ENCODE data around the gene HS3ST6.
"Not testable (repeated sequence)": the region's sequence is repeated elsewhere in the genome, so short reads cannot be mapped to it uniquely, and the experiment has no call there.

HS3ST6 gene

GRCh38 chr16:1941162-1942046 is 23.2 kb upstream of the HS3ST6 start:
- Histone ChIP-seq H3K9me3 (ENCODE audit: control extremely low read depth in 1 of 5, control insufficient read depth in 4 of 5, insufficient read depth in 2 of 5, low read depth in 1 of 5, low read length in 4 of 5) (no peaks in the 10 kb centered on the region), H3K36me3 (ENCODE audit: control insufficient read depth in 4 of 4, insufficient read depth in 4 of 4, low read length in 3 of 4) (peaks cover 8 to 41% (median 25%) of the 10 kb centered on the region in 4 experiments), H3K27me3 (replicated peaks in 2 of 5; ENCODE audit: control insufficient read depth in 4 of 5, insufficient read depth in 5 of 5, low read length in 4 of 5) (no peaks in the 10 kb centered on the region), H3K4me1 (ENCODE audit: control extremely low read depth in 1 of 4, control insufficient read depth in 4 of 4, insufficient read depth in 4 of 4, low read length in 3 of 4) (peaks cover 3 to 25% (median 19%) of the 10 kb centered on the region in 4 experiments), H3K27ac (ENCODE audit: insufficient read depth in 1 of 2, low read depth in 1 of 2, low read length in 2 of 2, poor library complexity in 1 of 2, severe bottlenecking in 2 of 2) (peak overlapping the region in 1 of 2 experiments; percentile 79), H3K4me3 (ENCODE audit: control insufficient read depth in 1 of 7, extremely low read depth in 1 of 7, insufficient read depth in 4 of 7, low read depth in 2 of 7, low read length in 6 of 7) (peak overlapping the region in 6 of 7 experiments; percentile 80 to 85 (median 84))
- CTCF ChIA-PET = interaction anchor here (0.7 to 2.6 kb wide), 4 partner anchors 12 to 159 kb away, joined by 3 to 9 read pairs (median 3); partner anchors contain the start of genes NUBP2, RPS2 and SPSB3
- no peak for DNase-seq
- WGBS (ENCODE audit: insufficient coverage) = 90% methylated on average over 29 of the region's 30 CpGs
- POLR2A ChIA-PET = interaction anchor here (2.0 kb wide), 1 partner anchor 23 kb away, joined by 6 read pairs; the partner anchor contains the start of gene RPS2

DNA sequence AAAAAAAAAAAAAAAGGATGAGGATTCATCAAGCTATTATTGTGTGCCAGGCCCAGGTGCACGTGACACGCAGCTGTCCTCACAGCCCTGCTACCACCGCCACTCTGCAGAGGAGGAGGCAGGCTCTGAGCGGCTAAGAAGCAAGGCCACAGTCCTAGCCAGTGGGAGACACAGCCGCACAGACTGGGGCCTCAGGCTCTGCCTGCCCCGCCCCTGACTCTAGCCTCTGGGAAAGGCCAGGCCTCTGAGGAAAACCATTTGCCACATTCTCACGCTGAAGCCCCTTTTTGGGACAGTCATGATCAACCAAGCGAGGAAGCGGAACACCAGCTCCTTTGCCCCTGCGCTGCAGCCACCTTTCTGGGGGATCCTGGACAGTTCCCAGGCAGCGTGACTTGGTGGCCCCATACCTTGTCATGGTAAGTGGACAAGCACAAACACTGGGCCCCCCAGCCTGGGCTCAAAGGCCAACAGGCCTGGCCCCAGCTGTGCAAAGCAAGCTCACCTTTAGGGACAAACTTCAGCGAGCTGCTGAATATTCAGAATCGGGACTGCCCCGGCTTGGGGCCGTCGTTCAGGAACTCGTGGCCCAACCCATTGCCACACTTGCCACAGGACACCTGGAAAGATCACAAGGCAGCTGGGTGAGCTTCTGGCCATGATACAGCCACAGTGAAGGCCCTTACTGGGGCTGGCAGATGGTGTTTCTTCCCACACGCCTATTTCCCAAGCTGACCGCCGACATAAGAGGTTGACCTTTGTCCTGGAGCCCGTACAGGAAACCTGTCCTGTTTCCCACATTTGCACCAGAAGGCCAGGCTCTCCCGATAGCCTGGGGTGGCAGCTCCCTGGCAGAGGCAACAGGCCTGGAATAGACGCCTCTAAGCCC is 22.3 kb upstream of the HS3ST6 start:
- CTCF ChIA-PET = interaction anchor here (0.6 to 2.6 kb wide), 4 partner anchors 11 to 1745 kb away, joined by 3 to 9 read pairs (median 3); partner anchors contain the start of genes NUBP2, RPS2 and SPSB3
- no peaks in the 10 kb centered on the region for H3K27me3 ChIP-seq (replicated peaks in 2 of 5; ENCODE audit: control insufficient read depth in 4 of 5, insufficient read depth in 5 of 5, low read length in 4 of 5)
- DNase-seq = no peak
- POLR2A ChIA-PET = interaction anchor here (0.6 to 2.0 kb wide), 2 partner anchors 24 to 1923 kb away, joined by 4 to 6 read pairs; partner anchors contain the start of gene RPS2
- peaks cover 8 to 41% (median 25%) of the 10 kb centered on the region in 4 experiments for H3K36me3 ChIP-seq (ENCODE audit: control insufficient read depth in 4 of 4, insufficient read depth in 4 of 4, low read length in 3 of 4)
- no peak overlapping the region for H3K4me3 ChIP-seq (ENCODE audit: control insufficient read depth in 1 of 7, extremely low read depth in 1 of 7, insufficient read depth in 4 of 7, low read depth in 2 of 7, low read length in 6 of 7)
- 96% methylated on average over 22 of the region's 23 CpGs for WGBS (ENCODE audit: insufficient coverage)
- H3K4me1 ChIP-seq (ENCODE audit: control extremely low read depth in 1 of 4, control insufficient read depth in 4 of 4, insufficient read depth in 4 of 4, low read length in 3 of 4) = peaks cover 3 to 25% (median 19%) of the 10 kb centered on the region in 4 experiments
- H3K9me3 ChIP-seq (ENCODE audit: control extremely low read depth in 1 of 5, control insufficient read depth in 4 of 5, insufficient read depth in 2 of 5, low read depth in 1 of 5, low read length in 4 of 5) = no peaks in the 10 kb centered on the region
- H3K27ac ChIP-seq (ENCODE audit: insufficient read depth in 1 of 2, low read depth in 1 of 2, low read length in 2 of 2, poor library complexity in 1 of 2, severe bottlenecking in 2 of 2) = no peak overlapping the region

DNA sequence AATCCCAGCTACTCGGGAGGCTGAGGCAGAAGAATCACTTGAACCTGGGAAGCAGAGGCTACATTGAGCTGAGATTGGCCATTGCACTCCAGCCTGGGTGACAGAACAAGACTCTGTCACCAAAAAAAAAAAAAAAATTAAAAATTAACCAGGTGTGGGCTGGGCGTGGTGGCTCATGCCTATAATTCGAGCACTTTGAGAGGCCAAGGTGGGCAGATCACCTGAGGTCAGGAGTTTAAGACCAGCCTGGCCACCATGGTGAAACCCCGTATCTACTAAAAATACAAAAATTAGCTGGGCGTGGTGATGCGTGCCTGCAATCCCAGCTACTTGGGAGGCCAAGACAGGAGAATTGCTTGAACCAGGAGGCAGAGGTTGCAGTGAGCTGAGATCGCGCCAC is 21.6 kb upstream of the HS3ST6 start:
- H3K27me3 ChIP-seq (replicated peaks in 2 of 5; ENCODE audit: control insufficient read depth in 4 of 5, insufficient read depth in 5 of 5, low read length in 4 of 5); H3K27ac ChIP-seq (ENCODE audit: insufficient read depth in 1 of 2, low read depth in 1 of 2, low read length in 2 of 2, poor library complexity in 1 of 2, severe bottlenecking in 2 of 2); H3K9me3 ChIP-seq (ENCODE audit: control extremely low read depth in 1 of 5, control insufficient read depth in 4 of 5, insufficient read depth in 2 of 5, low read depth in 1 of 5, low read length in 4 of 5); H3K4me3 ChIP-seq (ENCODE audit: control insufficient read depth in 1 of 7, extremely low read depth in 1 of 7, insufficient read depth in 4 of 7, low read depth in 2 of 7, low read length in 6 of 7); DNase-seq: not testable (repeated sequence)
- ChIA-PET POLR2A (interaction anchor here (2.0 kb wide), 1 partner anchor 25 kb away, joined by 6 read pairs; the partner anchor contains the start of gene RPS2), CTCF (interaction anchor here (0.6 to 2.6 kb wide), 3 partner anchors 11 to 1745 kb away, joined by 3 to 9 read pairs (median 3); partner anchors contain the start of genes NUBP2 and SPSB3)
- H3K36me3 ChIP-seq (ENCODE audit: control insufficient read depth in 4 of 4, insufficient read depth in 4 of 4, low read length in 3 of 4) = peaks cover 8 to 41% (median 25%) of the 10 kb centered on the region in 4 experiments
- peaks cover 3 to 25% (median 19%) of the 10 kb centered on the region in 4 experiments for H3K4me1 ChIP-seq (ENCODE audit: control extremely low read depth in 1 of 4, control insufficient read depth in 4 of 4, insufficient read depth in 4 of 4, low read length in 3 of 4)
- 100% methylated on average over 7 of the region's 8 CpGs for WGBS (ENCODE audit: insufficient coverage)

- no peak overlapping the region for H3K27ac ChIP-seq (ENCODE audit: insufficient read depth in 1 of 2, low read depth in 1 of 2, low read length in 2 of 2, poor library complexity in 1 of 2, severe bottlenecking in 2 of 2)
- WGBS (ENCODE audit: insufficient coverage) = 98% methylated on average over 15 of the region's 17 CpGs
- ChIA-PET POLR2A (no interaction called here), CTCF (interaction anchor here (0.6 kb wide), 1 partner anchor 949 kb away, joined by 3 read pairs; no protein-coding TSS in a partner anchor)
- peaks cover 3 to 23% (median 19%) of the 10 kb centered on the region in 4 experiments for H3K4me1 ChIP-seq (ENCODE audit: control extremely low read depth in 1 of 4, control insufficient read depth in 4 of 4, insufficient read depth in 4 of 4, low read length in 3 of 4)
- H3K9me3 ChIP-seq (ENCODE audit: control extremely low read depth in 1 of 5, control insufficient read depth in 4 of 5, insufficient read depth in 2 of 5, low read depth in 1 of 5, low read length in 4 of 5) = no peaks in the 10 kb centered on the region
- peaks cover 8 to 41% (median 25%) of the 10 kb centered on the region in 4 experiments for H3K36me3 ChIP-seq (ENCODE audit: control insufficient read depth in 4 of 4, insufficient read depth in 4 of 4, low read length in 3 of 4)
- DNase-seq = no peak
- no peaks in the 10 kb centered on the region for H3K27me3 ChIP-seq (replicated peaks in 2 of 5; ENCODE audit: control insufficient read depth in 4 of 5, insufficient read depth in 5 of 5, low read length in 4 of 5)
- H3K4me3 ChIP-seq (ENCODE audit: control insufficient read depth in 1 of 7, extremely low read depth in 1 of 7, insufficient read depth in 4 of 7, low read depth in 2 of 7, low read length in 6 of 7) = no peak overlapping the region
These were observed 20.7 kb upstream of the HS3ST6 start for GRCh38 chr16:1938910-1939309.

DNA sequence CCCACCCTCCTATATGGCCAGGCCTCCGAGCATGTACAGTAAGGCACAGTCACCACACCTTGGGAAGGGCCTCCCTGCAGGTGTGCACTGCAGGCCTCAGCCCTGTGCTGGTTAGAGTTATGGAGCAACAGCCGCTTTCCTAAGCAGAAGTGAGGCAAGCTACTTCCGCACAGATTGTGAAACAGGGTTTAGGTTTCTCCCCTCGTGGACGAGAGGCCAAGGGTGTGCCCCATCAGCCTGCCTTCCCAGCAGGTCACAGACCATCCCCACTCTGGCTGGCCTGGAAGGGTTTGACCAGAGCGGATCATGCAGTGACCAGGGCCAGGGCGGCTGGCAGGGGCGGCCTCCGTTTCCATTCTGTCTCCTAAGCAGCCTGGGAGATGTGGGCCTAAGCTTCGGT is 20.1 kb upstream of the HS3ST6 start:
- 94% methylated on average over 10 of the region's 10 CpGs for WGBS (ENCODE audit: insufficient coverage)
- Histone ChIP-seq H3K27me3 (replicated peaks in 2 of 5; ENCODE audit: control insufficient read depth in 4 of 5, insufficient read depth in 5 of 5, low read length in 4 of 5) (no peaks in the 10 kb centered on the region), H3K4me3 (ENCODE audit: control insufficient read depth in 1 of 7, extremely low read depth in 1 of 7, insufficient read depth in 4 of 7, low read depth in 2 of 7, low read length in 6 of 7) (no peak overlapping the region), H3K4me1 (ENCODE audit: control extremely low read depth in 1 of 4, control insufficient read depth in 4 of 4, insufficient read depth in 4 of 4, low read length in 3 of 4) (peaks cover 3 to 18% (median 17%) of the 10 kb centered on the region in 4 experiments), H3K36me3 (ENCODE audit: control insufficient read depth in 4 of 4, insufficient read depth in 4 of 4, low read length in 3 of 4) (peaks cover 8 to 41% (median 25%) of the 10 kb centered on the region in 4 experiments), H3K9me3 (ENCODE audit: control extremely low read depth in 1 of 5, control insufficient read depth in 4 of 5, insufficient read depth in 2 of 5, low read depth in 1 of 5, low read length in 4 of 5) (no peaks in the 10 kb centered on the region), H3K27ac (ENCODE audit: insufficient read depth in 1 of 2, low read depth in 1 of 2, low read length in 2 of 2, poor library complexity in 1 of 2, severe bottlenecking in 2 of 2) (no peak overlapping the region)
- DNase-seq = no peak
- ChIA-PET POLR2A (no interaction called here), CTCF (interaction anchor here (0.6 kb wide), 1 partner anchor 950 kb away, joined by 3 read pairs; no protein-coding TSS in a partner anchor)

DNA sequence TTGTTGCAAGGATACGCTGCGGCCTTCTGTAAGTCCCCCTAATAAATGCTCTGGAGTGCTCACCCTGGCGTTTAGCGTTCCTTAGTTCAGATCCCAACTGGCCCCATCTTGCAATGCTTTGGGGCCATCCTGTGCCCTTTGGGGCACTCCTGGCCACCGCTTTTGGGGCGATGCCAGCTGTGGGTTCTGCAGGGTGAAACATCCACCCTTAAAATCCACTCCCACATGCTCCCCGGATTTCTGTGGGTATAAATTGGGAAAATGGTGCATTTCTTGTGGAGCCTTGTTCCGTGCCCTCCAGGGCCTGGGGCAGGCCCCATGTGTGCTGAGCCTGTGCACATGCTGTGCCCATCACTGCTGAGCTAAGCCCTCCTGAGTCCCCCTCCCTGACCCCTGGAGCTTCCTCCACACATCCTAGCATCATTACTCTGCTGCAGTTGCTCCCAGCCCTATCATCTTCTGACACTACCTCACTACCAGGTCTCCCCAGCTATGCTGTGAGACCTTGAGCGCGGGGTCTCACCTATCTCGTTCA is 18.8 kb upstream of the HS3ST6 start:
- POLR2A ChIA-PET = no interaction called here
- Histone ChIP-seq H3K36me3 (ENCODE audit: control insufficient read depth in 4 of 4, insufficient read depth in 4 of 4, low read length in 3 of 4) (peaks cover 8 to 41% (median 25%) of the 10 kb centered on the region in 4 experiments), H3K27me3 (replicated peaks in 2 of 5; ENCODE audit: control insufficient read depth in 4 of 5, insufficient read depth in 5 of 5, low read length in 4 of 5) (no peaks in the 10 kb centered on the region), H3K9me3 (ENCODE audit: control extremely low read depth in 1 of 5, control insufficient read depth in 4 of 5, insufficient read depth in 2 of 5, low read depth in 1 of 5, low read length in 4 of 5) (no peaks in the 10 kb centered on the region), H3K4me3 (ENCODE audit: control insufficient read depth in 1 of 7, extremely low read depth in 1 of 7, insufficient read depth in 4 of 7, low read depth in 2 of 7, low read length in 6 of 7) (no peak overlapping the region), H3K27ac (ENCODE audit: insufficient read depth in 1 of 2, low read depth in 1 of 2, low read length in 2 of 2, poor library complexity in 1 of 2, severe bottlenecking in 2 of 2) (no peak overlapping the region), H3K4me1 (ENCODE audit: control extremely low read depth in 1 of 4, control insufficient read depth in 4 of 4, insufficient read depth in 4 of 4, low read length in 3 of 4) (peaks cover under 1 to 9% (median 7%) of the 10 kb centered on the region in 4 experiments)
- 92% methylated on average over 5 of the region's 11 CpGs for WGBS (ENCODE audit: insufficient coverage)
- CTCF ChIA-PET = interaction anchor here (1.2 kb wide), 1 partner anchor 10 kb away, joined by 3 read pairs; no protein-coding TSS in a partner anchor
- no peak for DNase-seq

Data from common myeloid progenitor, CD34-positive (primary cell).